Smooth muscle cell of trachea (primary cell): ENCODE measurements around the gene TREM2. TPM values are rescaled to one million over a fixed set of nuclear protein-coding genes. Genes with fewer than 3 reads are reported as not detected.

Source experiments
- total RNA-seq: library from RNA; depleted of rRNA; stranded (reverse); fragments of >200 nt; gene quantifications from 2 replicates; pipeline ENCODE4 v1.2.1, GENCODE V29; 2014

TREM2 gene
- total RNA-seq, result 0.33 and 0.44 TPM in 2 replicates

DNA sequence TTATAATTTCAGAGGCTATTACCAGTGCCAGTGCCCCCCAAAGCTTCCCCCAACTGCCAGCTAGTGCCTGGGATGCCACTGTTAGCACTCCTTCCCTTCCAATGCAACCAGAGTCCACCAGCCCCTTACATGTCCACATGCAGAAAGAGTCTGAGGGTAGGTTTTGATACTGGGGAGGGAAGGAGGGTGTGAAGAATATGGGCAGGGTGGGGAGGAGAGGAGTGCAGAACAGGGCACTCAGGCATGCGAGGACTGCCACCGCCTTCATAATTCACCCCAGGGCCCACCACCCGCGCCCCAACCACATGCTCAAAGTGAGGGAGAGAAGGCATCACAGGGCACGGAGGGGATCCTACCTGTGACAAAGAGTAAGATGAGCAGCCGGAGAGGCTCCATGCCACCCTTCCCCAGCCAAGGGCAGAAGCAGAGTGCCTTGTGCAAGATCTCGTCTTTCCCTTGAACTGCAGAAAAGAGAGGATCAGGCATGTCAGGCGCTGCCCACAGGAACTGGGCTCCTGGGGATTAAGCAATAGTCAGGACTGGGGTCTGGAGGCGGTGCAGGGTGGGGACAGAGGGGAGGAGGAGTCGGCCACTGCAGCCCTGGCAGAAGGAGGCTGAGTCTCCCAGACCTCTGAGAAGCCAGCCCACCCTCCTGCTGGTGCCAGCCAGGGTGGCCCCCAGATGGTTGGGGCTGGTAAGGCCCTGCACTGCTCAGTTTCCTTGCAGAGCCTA lies at the start of gene TREM2:
Gene TREM2 (minus strand): TSS at position 430 of the 732 bp plus-strand sequence. CDS start 34 bp downstream, at position 396.

DNA sequence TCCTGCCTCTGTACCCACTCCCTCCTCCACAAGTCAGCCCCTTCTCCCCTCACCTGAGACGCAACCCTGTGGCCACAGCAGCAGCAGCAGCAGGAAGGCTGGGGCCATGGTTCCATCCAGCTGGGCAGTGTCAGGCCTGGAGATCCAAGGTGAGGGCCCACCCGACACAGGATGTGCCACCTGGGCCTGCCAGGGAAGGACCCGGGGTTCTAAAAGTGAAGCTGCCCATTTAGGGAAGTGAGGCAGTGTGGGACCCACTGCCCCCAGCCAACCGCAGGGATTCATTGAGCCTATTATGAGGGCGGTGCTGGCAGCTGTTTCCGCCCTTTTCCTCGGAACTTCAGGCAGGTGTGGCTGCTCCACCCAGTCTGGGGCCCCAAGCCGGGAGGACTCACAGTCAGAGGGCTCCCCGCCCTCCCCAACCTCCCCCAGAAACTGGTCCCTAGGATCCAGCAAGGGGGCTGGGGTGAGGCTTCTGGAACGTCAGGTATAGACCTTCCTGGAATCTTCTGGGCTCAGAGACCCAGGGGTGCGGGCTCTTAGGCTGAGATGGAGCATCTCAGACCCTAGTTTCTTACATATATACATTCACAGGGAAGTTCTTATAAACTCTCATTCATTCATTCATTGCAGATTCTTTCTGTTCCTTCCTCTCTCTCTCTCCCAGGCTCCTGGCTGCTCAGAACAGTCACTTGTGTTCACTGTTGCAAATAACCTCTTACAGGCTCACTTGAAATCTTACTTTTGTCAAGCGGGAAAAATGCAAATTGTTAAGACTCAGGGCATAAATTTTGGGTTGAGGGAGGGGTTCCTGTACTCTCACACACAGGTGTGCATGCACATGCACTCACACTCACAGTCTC lies 38.2 kb upstream of the TREM2 start, which contains the start of gene TREML2:
Gene TREML2 (minus strand): TSS at position 249 of the 863 bp plus-strand sequence. CDS start 141 bp downstream, at position 108.

DNA sequence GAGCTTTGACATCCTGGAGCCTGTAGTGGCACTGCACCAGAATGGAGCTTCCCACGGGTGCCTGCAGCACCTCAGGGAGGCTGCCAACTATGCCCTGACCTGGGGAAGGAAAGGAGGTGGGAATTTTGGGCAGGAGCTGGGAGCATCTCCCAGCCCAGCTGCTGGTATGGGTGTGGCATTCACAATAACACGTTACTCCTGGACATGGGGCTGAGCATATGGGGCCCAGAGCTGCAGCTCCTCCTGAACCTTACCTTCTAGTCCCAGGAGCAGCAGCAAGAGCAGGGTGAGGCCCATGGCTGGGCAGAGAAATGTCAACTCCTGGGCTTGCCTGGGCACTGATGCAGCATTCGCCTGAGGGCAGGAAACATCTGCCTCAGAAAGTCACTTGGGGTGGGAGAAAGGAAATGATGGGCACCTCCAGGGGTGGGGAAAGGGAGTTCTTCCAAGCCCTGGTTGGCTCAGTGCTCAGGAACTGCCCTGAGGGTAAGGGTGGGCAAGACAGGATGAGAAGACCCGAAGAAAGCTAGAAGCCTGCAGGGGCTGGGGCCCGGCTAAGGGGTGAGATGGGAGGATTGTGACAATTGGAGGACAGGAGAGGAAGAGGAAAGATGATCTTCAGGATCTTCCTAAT lies 8.8 kb downstream of the TREM2 start, which contains the start of gene TREML1:
Gene TREML1 (minus strand): TSS at position 356 of the 634 bp plus-strand sequence. CDS start 59 bp downstream, at position 297.

Other genes with a start within 250 kb of the TREM2 start
- under 0.01 and 0.15 TPM in 2 replicates for gene UNC5CL, start 123.9 kb downstream of the TREM2 start, total RNA-seq
- not detected in 2 replicates for gene TSPO2, start 120.6 kb downstream of the TREM2 start, total RNA-seq
- gene APOBEC2, start 109.9 kb downstream of the TREM2 start, total RNA-seq, result not detected in 2 replicates
- 8.8 and 16.0 TPM in 2 replicates for gene OARD1, start 90.8 kb downstream of the TREM2 start, total RNA-seq
- 11.4 and 16.0 TPM in 2 replicates for gene NFYA, start 90.1 kb downstream of the TREM2 start, total RNA-seq
- gene TREML1, start 8.8 kb downstream of the TREM2 start, total RNA-seq, result not detected in 2 replicates
- gene TREML2, start 38.0 kb upstream of the TREM2 start, total RNA-seq, result not detected in 2 replicates
- not detected in 2 replicates for gene TREML4, start 65.2 kb upstream of the TREM2 start, total RNA-seq
- gene TREM1, start 123.6 kb upstream of the TREM2 start, total RNA-seq, result 0.50 TPM in 1 of 2 replicates, not detected in the other
- not detected in 2 replicates for gene NCR2, start 172.5 kb upstream of the TREM2 start, total RNA-seq